DMS153 treated with DMSO at 0.1 percent for 48 hours (cell line): ENCODE measurements around the gene PLA2G5.

Experiments used
- DNase-seq: peaks from one replicate; lab custom pipeline; 2025; ENCODE audit not compliant: unreplicated experiment; lab: John Stamatoyannopoulos, UW

Gene PLA2G5

DNA sequence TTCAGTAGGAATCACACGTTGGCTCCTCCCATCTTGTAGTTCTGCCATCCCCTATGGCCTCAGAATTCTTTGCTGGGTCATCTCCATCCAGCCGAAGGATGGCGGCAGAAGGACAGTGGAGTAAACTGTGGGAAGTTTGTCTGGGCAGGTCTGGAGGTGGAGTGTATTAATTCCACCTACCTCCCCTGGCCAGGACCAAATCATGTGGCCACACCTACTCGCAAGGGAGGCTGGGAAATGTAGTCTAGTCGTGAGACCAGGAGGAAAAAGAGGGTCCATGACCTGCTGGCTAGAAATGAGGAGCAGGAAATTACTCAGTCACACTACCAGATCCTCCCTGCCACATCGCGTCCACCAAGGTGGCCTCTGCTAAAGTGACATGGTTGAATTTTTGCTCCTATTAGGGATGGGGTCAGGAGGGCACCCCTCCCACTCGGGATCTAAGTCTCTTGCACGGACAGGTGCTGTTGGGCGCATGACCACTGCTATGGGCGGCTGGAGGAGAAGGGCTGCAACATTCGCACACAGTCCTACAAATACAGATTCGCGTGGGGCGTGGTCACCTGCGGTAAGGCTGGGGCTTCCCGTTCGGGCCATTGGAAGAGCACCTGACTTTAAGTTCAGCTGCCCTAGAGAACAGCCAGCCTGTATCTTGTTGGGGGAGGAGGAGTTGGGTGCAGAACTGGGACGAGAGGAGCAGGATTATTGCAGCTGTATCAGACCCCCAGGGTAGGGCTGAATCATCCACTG, 19.5 kb downstream of the PLA2G5 start:
- DNase-seq: no peak

DNA sequence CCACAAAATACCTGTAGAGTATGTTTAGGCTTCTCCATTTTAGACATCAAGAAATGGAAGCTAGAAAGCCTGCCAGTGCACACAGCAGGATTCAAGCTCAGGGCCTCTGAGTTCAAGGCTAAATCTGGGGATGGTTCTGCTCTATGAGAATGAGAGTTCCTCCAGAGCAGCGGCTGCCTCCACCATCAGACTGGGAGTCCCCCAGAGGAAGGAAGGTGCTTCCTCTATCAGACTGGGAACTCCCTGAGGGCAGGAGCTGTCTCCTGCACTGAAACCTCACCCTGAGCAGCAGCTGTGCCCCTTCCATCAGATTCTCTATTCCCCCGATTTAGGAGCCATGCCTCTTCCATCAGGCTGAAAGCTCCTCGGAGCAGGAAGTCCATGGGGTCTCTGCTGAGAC, 20.1 kb downstream of the PLA2G5 start:
- DNase-seq: no peak

DNA sequence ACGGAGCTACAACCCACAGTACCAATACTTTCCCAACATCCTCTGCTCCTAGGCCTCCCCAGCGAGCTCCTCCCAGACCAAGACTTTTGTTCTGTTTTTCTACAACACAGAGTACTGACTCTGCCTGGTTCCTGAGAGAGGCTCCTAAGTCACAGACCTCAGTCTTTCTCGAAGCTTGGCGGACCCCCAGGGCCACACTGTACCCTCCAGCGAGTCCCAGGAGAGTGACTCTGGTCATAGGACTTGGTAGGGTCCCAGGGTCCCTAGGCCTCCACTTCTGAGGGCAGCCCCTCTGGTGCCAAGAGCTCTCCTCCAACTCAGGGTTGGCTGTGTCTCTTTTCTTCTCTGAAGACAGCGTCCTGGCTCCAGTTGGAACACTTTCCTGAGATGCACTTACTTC, 20.6 kb downstream of the PLA2G5 start:
- no peak for DNase-seq

DNA sequence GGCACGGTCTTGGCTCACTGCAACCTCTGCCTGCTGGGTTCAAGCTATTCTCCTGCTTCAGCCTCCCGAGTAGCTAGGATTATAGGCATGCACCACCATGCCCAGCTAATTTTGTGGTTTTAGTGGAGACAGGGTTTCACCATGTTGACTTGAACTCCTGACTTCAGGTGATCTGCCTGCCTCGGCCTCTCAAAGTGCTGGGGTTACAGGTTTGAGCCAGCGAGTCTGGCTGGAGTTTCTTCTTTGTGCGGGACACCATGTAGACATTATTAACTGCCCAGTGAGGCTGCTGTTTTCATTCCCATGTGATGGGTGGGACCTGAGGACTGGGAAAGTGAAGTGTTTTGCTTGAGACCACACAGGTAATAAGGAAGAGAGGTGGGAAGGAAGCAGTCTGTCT, 23.3 kb downstream of the PLA2G5 start:
- DNase-seq: no peak

DNA sequence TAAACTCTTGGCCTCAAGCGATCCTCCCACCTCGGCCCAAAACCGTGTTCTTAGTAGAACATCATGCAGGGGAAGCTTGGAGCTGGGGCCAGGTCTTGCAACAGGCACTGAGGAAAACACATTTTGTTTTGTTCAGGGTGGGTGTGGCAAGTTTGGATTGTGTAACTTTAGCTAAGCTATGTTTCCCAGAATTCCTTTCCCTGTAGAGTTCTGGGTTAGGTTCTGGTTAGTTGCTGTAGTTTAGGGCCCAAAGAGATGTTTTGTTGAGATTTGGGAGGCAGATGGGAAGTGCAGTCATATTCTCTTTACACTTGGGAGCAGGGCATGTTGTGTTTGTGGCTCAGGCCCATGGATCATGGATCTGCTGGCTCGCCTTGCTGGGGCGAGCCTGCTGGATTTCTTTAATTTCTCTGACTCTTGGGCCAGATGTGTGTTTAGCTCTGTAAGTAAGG, 24.0 kb downstream of the PLA2G5 start:
- no peak for DNase-seq

DNA sequence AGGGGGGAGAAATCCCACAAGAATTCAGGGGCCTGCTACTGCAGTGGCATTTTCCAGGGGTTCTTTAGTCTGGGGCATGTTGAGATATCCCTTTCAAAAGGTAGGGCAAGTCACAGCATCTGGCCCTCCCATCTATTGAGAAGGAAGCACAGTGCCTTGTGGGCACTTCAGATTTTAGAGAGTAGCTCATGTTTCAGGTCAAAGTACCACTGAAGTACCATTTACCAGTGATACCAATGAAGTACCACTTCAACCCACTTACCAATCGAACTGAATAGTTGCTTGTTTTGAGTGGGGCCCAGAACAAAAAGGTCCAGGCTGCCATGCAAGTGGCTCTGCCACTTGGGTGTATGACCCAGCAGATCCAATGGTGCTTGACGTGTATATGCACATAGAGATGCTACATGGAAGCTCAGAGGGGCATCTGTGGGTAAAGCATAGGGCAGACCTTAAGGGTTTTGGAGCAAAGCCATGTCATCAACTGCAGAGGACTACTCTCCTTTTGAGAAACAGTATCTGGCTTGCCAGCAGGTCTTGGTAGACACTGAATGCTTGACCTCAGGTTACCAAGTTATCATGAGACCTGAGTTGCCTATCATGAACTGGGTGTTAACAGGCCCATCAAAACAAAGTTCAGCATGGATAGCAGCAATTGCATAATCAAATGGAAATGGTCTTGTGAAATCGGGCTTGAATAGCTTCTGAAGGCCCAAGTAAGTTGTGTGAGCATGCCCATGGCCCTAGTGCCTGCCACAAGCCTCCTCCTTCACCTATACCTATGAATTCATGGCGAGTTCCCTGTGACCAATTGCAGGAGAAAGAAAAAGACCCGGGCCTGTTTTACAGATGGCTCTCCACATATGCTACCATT, 25.8 kb downstream of the PLA2G5 start:
- no peak for DNase-seq

DNA sequence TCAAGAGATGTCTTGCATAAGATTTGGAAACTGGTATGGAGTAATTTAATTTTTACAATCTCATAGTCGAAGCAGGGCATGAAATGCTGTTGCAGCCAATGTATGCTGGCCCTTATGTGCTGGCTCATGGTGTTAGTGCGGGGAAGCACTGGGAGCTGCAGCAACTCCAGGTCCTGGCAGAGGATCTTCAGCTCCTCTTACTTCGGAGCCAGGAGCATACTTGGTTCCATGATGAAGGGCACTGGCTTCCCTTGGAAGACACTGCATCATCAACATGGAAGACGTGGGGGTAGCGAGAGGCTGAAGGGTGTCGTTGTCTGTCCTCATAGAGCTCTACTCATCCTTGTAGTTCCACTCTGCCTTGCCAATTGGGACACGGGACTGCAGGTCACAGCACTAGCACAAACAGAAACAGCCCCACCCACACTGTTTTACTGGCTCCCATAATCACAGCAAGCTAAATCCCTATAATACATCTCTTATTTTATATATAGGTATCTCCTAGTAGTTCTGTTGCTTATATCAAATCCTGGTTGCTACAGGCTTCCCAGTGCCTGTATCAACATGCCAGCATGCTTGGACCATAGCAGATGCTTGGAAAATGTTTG, 26.9 kb downstream of the PLA2G5 start:
- no peak for DNase-seq

DNA sequence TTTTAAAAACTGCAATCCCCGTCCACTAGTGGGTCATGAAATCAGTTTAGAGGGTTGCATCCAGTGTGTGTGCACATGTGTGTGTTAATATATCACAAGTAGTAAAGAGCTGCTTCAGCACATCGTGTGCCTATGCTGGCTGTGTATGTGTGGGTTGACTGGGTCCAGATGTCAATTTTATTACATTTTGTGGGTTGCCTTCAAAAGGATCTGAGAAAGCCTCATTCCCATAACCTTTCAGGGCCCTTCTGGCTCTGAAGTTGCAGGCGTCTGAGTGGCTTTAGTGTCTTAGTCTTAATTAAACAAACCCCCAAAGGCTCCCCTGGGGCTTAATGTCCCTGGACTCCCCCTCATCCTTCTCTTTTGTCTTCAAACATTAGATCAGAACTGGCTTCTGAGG, 29.5 kb downstream of the PLA2G5 start:
- no peak for DNase-seq

DNA sequence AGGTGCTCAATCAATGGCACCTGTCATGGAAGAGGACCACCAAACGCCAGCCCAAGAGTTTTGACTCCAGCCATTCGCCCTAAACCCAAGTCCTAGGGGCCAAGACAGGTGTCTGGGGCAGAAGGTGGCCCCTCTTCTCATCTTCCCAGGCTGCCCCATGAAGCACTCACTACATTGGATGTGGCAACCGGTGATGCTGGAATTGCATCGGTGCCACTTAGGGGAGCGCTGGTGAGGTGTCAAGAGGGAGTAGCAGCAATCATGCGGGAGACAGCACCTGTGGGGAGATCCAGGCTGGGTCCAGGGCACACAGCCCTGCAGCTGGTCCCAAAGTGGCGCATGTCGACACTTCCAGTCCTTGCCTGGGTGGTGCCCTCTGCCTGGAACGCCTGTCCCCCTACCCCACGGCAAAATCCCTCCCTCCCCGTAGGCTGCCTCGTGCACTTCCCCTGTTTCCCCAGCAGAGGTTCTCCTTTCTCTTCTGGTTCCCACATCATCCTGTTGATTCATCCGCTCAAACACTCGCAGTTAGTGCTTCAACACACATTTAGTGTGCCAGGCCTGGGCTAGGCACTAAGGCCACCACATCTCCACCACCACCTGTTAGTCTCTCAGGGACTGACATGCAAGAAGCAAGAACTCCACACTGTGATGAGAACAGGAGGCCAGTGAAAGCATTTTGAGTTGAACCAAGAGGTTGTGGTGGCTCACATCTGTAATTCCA, 30.8 kb downstream of the PLA2G5 start:
- DNase-seq: peak; percentile 20

DNA sequence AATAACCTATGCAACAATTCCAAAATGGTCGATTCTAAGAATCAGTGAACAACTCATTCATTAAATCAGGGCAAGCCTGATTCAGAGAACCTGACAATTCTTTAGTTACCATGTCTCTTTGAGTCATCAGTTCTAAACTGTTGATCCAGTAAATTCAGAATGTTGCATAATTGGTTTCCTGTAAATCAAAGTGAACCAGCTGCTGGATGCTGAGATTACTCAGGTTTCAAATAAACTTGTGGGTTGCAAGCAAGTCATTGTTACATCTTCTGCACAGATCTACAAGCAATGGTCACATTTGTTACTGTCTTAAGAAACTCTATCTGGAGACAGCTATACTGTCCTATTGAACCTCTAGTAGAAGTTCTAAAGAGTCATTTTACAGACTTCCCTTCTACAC, 32.9 kb downstream of the PLA2G5 start:
- DNase-seq: no peak

DNA sequence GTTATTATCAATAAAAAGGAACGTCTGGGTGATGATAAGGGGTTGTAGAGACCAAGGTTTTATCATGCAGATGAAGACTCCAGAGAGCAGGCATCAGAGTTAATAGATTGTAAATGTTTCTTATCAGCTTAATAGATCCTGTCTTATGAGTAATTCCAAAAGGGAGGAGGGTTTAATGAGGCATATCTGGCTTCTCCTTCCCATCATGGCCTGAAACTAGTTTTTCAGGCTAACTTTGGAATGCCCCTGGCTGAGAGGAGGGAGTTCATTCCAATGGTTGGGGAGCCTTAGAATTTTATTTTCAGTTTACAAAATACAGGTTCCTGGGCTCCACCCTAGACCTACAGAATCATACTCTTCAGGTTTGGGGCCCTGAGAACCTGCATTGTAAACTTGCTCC, 35.9 kb downstream of the PLA2G5 start:
- DNase-seq: no peak

DNA sequence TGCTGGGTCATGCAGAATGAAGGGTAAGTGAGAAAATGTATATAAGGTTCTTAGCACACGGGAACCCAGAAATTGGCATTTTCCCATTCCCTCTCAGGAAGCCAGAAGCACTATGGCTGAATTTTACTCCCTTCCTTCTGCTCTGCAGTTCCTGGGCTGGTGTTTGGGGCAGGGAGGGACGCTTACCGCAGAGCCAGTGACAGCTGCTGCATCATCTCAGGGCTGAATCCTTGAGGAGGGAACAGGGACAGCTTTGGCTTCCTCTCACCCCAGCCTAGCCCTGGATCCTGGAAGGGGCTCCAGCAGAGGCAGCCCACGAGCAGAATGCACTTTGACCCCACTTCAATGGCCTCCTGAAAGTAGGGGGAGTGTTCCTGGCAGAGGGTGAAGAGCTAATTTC, 37.4 kb downstream of the PLA2G5 start:
- no peak for DNase-seq

DNA sequence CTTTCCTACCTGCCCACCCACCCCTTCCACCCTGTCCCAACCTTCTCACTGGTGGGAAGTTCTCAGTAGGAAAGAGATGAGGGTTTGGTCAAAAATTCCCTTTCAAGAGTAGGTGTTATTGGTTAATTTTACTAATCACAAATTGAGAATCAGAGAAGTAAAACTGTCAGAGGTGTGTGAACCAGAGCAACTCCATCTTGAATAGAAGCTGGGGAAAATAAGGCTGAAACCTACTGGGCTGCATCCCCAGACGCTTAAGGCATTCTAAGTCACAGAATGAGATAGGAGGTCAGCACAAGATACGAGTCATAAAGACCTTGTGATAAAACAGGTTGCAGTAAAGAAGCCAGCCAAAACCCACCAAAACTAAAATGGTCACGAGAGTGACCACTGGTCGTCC, 37.8 kb downstream of the PLA2G5 start:
- no peak for DNase-seq

DNA sequence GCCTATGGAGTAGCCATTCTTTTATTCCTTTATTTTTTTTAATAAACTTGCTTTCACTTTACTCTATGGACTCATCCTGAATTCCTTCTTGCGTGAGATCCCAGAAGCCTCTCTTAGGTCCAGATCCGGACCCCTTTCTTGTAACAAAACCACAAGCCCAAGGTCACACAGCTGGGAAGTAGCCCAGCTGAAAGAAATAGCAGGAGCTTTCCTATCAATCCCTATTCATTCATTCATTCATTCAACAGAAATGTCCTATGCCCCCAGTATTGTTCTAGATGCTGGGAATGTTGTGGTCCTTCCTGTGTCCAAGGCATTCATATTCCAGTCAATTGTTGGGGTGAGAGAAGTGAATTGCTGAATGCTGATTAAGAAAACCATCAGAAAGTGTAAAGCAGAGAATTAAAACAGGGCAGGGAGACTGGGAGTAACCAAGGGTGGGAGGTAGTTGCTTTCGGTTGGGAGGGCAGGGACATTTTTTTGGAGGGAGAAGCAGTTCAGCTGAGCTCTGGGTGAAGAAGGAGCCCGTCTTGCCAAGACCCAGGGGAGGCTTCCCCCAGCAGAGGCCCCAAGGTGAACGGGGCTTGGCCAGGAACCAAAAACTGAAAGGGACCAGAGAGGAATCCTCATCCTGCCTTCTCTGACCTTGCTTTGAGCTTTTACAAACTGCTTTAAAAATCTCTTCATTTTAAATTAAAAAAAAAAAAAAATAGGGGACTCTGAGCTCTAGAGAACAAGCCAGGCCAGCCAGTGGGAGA, 38.6 kb downstream of the PLA2G5 start:
- no peak for DNase-seq

DNA sequence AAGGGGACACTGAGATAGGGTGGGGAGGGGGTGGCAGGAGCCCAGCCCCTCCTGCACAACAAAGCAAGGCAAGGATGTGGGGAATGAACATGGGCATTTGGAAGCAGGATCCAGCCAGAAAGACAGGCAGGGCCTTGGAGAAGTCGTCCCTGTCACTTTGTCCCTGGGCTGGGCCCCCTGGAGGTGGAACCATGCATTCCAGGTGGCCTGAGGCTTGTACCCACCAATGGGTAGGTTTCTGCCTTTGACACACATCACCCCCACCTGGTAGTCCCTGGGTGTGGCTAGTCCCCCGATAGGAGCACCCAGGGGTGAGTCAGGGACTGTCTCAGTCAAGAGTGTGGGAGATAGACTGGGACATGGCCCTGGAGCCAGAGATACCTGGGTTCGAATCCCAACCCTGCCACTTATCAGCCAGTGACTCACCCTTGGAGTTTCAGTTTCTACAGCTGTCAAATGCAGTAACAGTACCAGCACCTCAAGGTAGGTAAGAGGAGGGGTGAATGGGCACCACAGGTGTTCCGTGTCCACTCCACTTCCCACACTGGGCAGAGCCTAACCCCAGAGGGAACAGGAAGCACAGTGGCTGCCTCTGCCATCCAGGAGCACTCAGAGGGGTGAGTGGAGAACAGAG, 39.3 kb downstream of the PLA2G5 start:
- DNase-seq: no peak

DNA sequence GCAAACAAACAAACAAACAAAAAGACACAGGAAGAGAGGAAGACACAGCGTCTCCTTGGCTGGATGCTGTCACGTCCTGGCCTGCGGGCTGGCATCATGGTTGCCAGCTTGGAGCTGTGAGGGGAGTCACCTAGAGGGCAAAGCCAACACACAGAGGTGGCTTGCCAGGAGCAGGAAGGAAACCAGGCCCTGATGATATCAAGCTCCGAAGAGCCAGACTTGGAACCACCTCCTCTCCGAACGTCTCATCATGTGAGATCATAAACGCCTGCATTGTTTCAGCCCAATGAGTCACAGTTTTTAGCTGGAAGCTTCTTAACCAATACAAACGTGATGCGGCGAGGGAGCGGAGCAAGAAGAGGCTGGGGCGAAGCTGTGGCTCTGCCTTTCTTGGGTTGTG, 40.7 kb downstream of the PLA2G5 start:
- DNase-seq: no peak

DNA sequence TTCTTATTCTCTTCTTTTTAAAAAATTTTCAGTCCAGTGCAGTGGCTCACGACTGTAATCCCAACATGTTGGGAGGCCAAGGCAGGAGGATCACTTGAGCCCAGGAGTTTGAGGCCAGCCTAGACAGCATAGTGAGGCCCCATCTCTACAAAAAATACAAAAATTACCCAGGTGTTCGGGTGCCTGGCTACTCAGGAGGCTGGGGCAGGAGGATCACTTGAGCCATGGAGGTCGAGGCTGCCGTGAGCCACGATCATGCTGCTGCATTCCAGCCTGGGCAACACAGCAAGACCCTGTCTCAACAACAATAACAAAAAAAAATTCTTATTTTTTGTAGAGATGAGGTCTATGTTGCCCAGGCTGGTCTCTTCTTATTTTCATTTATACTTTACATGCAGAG, 41.5 kb downstream of the PLA2G5 start:
- DNase-seq: no peak

DNA sequence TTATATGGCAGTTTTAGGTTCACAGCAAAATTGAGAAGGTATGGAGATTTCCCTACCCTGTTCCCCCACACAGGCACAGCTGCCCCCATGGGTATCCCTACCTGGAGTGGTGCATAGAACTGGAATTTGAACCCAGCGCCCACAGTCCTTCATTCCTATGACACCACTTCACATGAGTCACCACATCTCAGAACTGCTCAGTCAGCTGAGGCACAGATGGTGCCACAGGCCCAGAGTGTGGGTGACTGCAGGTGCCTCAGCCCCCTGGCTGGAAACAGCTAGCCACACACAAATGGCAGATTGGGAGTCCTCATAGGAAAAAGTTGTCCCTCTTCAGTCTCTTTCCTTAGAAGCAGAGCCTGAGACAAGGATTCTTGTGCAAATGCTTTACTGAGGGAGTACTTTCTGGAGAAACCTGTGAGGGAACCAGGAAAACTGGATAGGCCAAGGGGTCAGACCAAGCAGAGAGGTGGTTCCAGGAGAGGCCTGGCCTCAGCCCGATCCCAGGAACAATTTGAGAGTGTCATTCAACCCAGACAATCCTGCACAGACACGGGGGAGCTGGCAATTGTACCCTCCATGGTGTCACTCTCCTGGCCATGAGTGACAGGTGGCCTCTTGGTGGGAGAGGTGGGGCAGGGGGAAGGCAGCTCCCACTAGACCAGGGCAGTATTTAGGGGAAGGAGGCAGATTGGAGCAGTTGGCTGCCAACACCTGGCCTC, 42.4 kb downstream of the PLA2G5 start:
- no peak for DNase-seq

DNA sequence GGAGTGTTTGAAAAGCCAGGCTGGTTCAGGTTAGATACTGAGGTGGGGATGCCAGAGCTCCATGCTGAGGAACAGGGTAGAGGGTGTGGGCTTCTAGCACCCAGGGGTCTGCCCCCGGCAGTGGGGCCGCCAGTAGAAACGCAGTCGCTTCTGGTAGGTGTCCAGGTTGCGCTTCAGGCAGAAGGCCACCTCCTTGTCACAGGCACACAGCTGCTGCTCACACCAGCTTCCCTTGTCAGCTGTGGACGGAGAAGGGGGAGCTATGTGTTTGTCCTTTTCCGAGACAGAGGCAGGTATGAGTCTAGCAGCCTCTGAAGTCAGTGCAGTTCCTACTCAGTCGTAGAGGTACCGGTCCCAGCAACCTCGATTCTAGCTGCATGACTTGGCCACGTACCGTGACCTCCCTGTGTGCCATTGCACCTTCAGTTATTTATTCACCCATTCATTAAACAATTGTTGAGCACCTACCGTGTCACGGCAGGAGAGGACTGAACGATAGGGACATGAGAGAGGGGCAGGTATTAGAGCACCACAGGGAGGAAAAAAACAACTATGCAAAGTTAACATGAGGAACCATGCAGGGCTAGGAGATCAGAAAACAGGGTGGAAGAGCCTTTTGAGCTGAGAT, 44.1 kb downstream of the PLA2G5 start:
- no peak for DNase-seq
